GM12874 (cell line): ENCODE measurements around the gene CTNNA3.

ENCODE experiments used
- CTCF ChIP-seq: IDR thresholded peaks from 2 replicates; pipeline ENCODE4 v1.5.1; 2011; ENCODE audit warnings: low read depth, mild to moderate bottlenecking, control low read depth, low read length, moderate library complexity; ENCODE audit not compliant: insufficient read depth

Gene CTNNA3

DNA sequence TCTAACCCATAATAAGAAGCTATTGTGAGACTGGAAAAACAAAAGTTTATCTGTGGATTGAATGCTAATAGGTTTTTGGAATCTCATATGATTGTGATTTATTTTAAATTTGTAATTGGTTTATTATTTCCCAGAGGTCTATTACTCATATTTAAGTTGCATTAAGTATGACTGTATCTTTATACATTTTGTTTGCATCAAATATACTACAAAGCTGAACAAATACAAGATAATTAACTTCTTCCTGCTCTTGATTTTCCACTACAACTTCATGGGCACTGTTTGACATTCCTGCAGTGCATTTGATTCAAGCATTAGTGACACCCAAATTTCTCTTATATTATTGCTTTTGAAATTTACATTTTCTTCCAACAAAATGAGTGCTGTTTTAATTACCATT, 1073.9 kb downstream of the CTNNA3 start:
- TF ChIP-seq CTCF: no peak

DNA sequence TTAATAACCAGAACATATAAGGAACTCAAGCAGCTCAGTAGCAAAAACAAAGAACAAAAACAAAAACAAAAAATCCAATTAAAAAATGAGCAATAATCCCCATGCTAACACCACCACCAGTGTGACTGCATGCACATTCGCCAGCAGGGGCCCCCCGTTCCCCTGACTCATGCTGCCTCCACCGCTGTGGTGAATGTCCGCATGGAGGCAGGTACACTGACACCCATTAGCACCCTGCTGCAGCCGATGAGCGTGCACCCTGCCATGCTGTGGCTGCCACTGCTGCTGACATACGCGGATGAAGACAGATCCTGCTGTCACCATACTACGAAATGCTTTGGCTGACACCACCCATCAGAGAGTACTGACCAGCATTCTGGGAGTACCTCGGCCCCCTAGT, 1091.8 kb downstream of the CTNNA3 start:
- no peak for TF ChIP-seq CTCF

DNA sequence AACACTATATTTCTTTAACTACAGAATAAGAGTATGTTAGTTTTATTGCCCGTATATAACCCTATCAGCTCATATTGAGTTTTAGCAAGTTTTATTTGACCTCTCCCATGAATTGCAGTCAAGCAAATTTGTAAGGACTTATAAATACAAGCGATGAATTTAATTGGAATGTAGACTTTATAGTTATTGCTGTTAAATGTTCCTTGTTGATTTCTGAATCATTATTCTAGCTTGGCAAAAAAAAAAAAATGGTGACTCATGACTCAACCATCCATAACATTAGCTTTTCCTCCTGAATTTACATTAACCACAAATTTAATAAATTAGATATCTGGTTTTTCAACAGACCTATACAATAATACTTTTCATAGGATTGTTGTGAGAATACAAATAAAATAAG, 1104.1 kb downstream of the CTNNA3 start:
- TF ChIP-seq CTCF: no peak

DNA sequence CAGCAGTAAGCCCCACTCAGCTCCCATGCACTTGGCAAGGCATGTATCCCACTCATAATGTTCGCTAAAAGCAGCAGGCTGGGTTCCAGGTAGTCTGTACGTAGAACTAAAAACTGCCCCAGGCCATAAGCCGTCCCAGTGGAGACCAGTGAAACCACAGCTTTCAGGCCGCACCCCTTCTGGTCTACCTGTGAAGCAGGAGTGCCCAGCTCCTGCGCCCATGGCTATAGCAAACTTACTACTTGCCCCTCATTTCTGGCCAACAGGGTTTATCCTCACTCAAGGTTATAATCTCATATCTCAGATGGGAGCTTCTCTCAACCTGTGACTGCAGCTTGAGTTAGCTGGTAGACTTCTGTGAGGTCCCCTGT, 1108.3 kb downstream of the CTNNA3 start:
- TF ChIP-seq CTCF: no peak

GRCh38 chr10:66586897-66587679, 1108.9 kb downstream of the CTNNA3 start:
- no peak for TF ChIP-seq CTCF

GRCh38 chr10:66586073-66586472, 1109.9 kb downstream of the CTNNA3 start:
- TF ChIP-seq CTCF: no peak

DNA sequence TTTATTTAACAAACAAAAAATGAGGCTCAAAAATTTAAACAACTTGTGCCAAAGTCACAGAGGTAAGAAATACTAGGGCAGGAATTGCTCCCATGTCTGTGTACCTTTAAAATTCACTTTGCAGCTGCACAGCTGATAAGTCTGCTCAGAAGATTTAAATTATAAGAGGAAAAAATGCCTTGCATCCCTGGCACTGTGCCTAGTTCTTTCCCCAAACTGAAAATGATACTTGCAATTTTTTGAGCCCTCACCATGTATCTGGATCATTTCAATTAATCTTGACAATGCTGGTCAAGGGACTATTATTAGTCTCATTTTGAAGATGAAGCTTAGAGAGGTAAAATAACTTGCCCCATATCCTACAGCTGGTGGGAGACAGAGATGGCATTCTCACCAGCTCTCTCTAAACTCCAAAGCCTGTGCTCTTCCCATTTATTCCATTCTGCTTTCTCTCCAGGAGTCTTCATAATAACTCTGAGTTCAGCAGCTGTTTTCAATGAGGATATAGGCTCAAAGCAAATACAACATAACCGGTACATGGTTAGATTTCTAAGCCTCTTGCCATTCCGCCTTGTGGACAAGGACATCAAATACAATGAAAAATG, 1120.6 kb downstream of the CTNNA3 start:
- TF ChIP-seq CTCF: no peak
